ENCODE results near the gene SHMT1.

SHMT1 gene

DNA sequence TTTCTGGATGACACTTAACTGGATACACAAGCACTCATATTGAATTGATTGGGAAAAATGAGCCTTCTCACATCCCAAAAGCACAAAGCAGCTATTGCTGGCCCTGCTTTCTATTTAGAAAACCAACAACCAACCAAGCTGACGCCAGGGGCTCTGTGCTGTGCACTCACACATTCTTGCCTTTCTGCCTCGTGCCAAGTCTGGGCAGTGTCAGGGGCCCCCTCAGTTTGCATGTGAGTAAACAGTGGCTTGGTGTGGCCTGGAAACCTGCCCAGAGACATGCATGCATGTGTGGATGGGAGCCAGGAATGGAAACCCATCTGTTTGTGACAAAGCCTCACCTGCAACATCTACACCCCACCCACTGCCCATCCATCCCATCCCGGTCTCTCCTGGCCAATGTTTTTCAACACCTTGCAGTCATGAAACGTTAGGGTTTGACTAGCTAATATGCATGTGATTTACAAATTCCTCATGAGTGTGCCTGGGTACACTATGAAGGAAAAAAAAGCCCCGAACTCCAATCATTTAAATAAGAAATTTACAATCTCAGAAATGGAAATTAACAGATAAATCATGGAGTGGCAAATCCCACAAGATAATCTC is 82.5 kb downstream of the SHMT1 start:
- no peak overlapping the region for H3K27ac ChIP-seq (ENCODE audit: low read depth, low read length)
- no peaks in the 10 kb centered on the region for H3K27me3 ChIP-seq (ENCODE audit: control insufficient read depth, insufficient read depth, low read length)
- no peak overlapping the region for H3K9ac ChIP-seq (ENCODE audit: low read depth, low read length)
- no peaks in the 10 kb centered on the region for H3K4me1 ChIP-seq (ENCODE audit: control insufficient read depth, insufficient read depth, low read length)
- H3K9me3 ChIP-seq (ENCODE audit: control insufficient read depth, insufficient read depth, low read length), result no peaks in the 10 kb centered on the region
- H3K4me3 ChIP-seq (ENCODE audit: low read depth, low read length), result no peak overlapping the region
- H3K36me3 ChIP-seq (ENCODE audit: control insufficient read depth, insufficient read depth, low read length), result peaks cover 97% of the 10 kb centered on the region

DNA sequence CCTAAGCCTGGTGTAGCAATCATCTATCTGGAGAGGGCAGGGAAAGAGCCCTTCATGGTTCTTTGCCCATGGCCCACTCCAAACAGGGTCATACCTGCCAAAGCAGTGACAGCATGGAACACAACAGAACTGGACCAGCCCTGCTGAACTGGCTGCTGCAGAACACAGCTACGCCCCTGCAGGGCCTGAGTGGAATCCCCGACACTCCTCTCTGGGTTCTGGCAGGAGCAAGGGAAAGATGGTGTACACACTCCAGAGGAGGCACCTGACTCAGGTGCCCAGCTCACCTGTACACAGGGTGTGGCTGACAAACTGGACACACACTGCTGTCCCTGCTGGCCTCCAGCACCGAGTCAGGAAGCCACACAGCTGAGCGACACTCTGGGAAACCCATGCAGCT is 83.1 kb downstream of the SHMT1 start:
- Histone ChIP-seq H3K4me3 (ENCODE audit: low read depth, low read length) (no peak overlapping the region), H3K27ac (ENCODE audit: low read depth, low read length) (no peak overlapping the region), H3K27me3 (ENCODE audit: control insufficient read depth, insufficient read depth, low read length) (no peaks in the 10 kb centered on the region), H3K4me1 (ENCODE audit: control insufficient read depth, insufficient read depth, low read length) (no peaks in the 10 kb centered on the region), H3K9me3 (ENCODE audit: control insufficient read depth, insufficient read depth, low read length) (no peaks in the 10 kb centered on the region), H3K9ac (ENCODE audit: low read depth, low read length) (no peak overlapping the region), H3K36me3 (ENCODE audit: control insufficient read depth, insufficient read depth, low read length) (peaks cover 92% of the 10 kb centered on the region)

DNA sequence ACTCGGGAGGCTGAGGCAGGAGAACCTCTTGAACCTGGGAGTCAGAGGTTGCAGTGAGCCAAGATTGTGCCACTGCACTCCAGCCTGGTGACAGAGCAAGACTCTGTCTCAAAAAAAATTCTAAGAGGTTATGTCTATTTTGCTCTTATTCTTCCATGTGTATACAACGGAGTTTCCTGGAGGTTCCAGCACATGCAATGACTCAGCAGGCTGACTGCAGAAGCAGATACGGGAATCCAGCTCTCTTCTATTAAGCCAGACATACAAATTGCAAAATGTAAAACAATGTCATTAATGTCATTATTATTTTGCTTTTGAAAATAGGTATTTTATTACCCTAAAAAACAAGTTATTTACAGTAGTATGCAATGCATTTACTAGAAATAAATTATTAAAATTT is 84.5 kb downstream of the SHMT1 start:
- no peaks in the 10 kb centered on the region for H3K4me1 ChIP-seq (ENCODE audit: control insufficient read depth, insufficient read depth, low read length)
- H3K9ac ChIP-seq (ENCODE audit: low read depth, low read length), result no peak overlapping the region
- no peaks in the 10 kb centered on the region for H3K9me3 ChIP-seq (ENCODE audit: control insufficient read depth, insufficient read depth, low read length)
- peaks cover 91% of the 10 kb centered on the region for H3K36me3 ChIP-seq (ENCODE audit: control insufficient read depth, insufficient read depth, low read length)
- no peak overlapping the region for H3K27ac ChIP-seq (ENCODE audit: low read depth, low read length)
- no peaks in the 10 kb centered on the region for H3K27me3 ChIP-seq (ENCODE audit: control insufficient read depth, insufficient read depth, low read length)
- no peak overlapping the region for H3K4me3 ChIP-seq (ENCODE audit: low read depth, low read length)

Data from HUES48 (cell line).